GM19193 (cell line): Measurements from ENCODE around the gene KDM1A.

ENCODE experiments used
- POLR2A ChIP-seq: IDR thresholded peaks from 4 replicates; pipeline ENCODE4 v1.6.1; 2011; ENCODE audit not compliant: insufficient read depth, insufficient read length; ENCODE audit errors: extremely low read depth

Gene KDM1A

DNA sequence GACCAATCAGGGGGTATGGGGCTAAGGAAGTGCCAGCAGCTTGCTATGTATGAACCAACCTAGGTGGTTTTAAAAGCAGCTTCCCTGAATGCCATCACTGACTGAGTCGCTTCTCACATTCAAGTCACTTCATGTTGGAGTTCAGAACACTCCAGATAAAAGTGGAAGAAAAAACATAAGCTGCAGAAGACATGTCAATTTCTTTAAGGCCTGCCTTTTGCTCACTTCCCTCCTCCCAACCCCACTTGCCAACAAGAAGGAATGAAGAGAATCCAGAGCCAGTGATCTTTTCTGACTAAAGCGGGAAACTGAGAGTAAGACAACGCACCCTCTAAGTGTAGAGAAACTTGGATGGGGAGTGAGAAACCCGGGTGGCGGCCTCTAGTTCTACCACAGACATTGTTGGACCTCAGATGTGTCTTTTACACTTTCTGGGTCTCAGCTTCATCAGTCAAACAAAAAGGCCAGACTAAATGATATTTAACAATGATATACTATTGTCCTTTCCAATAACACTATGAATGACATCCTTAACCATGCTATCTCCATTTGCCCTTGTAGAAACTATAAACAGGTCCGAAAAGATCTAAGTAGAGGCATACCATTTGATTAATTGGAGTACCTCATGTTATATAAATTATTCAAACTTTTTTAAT is 95.3 kb downstream of the KDM1A start:
- no peak for TF ChIP-seq POLR2A

DNA sequence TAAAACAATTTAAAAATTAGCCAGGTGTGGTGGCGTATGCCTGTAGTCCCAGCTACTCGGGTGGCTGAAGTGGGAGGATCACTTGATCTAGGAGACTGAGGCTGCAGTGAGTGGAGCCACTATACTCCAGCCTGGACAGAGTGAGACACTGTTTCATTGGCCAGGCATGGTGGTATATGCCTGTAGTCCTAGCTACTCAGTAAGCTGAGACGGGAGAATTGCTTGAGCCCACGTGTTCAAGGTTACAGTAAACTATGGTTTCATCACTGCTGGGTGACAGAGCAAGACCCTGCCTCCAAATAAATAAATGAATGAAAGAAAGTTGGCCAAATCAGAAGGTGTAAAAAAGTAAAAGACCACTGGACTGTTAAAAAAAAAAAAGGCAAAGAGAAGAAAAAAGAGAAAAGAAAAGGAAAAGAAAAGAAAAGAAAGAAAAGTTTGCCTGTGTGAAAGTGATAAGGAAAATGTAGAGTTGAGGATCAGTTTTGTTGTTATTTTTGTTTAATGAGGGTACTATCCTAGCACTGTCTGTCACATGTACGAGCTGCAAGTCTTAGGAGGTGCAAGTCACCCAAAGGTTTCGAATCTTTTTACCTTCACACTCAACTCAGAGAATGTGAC is 97.1 kb downstream of the KDM1A start:
- no peak for TF ChIP-seq POLR2A

DNA sequence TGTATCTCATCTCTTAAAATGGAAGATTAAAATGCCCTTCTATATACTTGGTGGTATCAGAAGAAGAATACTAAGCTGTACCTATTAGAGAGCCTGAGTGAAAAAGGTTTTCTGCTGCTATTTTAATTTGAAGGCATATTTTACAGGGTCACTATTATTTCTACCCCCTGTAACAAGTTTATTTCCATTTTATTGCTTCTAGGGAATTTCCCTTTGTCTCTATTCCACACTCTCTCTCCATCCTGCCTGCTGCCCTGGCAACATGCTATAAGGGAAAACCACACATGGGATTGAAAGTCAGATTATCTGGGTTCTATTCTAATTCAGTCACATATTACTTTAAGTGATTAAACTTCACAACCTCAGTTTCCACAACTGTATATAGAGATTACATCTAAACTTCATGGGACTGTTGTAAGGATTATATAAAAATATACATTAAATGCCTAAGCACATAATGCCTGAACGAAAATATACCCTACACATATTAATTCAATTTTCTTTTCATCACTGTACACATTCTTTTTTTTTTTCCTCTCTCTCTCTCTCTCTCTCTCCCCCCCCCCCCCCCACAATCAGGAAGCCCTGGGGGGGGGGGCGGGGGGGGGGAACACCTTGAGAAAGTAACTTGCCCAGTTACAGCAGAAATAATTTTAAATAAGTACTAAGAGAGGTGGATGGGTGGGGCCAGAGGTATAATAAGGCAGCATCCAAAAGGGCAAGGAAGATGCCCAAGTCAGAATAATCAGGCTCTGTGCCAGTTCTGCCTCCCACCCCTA is 97.8 kb downstream of the KDM1A start:
- no peak for TF ChIP-seq POLR2A

DNA sequence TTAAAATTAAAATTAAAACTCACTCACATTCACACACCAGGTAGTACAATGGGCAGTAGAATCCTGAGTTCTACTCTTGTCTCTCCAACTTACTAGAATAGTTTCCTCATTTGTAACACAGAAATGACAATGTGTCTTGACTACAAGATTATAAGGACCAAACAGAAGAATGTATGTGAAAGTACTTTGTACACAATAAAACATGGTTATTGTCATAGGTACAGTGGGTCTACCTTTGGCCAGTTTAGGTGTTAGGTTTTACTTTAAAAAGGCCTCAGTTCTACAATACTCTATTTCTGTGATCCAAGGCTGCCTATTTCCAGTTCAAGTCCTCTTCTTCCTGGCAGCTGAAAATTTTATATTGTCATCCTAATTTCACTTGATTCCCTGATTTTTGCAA is 99.1 kb downstream of the KDM1A start:
- no peak for TF ChIP-seq POLR2A

DNA sequence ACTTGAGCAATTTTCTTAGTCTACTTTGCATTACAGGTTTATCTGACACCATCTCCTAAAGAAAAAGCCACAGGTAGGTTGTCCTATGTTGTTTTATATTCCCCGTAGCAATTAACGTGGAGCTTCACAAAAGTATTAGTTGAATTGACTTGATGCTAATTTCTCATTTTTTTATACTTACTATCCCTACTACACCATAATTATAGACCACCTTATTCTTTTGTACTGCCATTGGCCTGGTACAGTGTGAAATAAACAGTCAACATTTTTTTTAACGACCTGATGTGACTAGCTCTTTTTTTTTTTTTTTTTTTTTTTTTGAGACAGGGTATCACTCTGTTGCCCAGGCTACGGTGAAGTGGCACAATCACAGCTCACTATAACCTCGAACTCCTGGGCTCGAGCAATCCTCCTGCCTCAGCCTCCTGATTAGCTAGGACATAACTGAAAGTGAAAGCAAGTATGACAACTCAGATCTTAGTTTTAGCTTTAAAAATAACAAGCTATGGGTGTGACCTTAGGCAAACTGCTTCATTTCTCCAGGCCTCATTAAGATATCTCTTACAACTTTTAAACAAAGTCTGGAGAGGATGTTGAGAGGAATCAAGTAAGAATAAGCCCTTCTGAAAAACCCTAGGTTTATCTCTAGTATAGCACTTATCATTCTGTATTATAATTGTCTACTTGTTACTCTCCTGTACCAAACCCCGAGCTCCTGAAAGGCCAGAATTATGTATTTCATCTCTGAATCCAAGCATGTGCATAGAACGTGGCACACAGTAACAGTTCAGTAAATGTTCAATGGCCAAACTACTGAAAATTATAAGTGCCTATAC is 99.9 kb downstream of the KDM1A start:
- TF ChIP-seq POLR2A: no peak

DNA sequence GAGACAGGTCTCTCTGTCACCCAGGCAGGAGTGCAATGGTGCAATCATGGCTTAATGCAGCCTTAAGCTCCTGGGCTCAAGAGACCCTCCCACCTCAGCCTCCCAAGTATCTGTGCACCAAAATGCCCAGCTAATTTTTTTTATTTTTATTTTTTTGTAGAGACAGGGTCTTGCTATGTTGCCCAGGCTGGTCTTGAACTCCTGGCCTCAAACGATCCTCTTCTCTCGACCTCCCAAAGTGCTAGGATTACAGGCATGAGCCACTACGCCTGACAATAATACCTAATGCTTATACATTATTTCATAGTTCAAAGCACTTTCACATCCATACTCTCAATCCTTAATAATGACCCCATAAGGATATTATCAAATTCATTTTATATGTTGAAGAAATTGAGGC is 101.1 kb downstream of the KDM1A start:
- no peak for TF ChIP-seq POLR2A

DNA sequence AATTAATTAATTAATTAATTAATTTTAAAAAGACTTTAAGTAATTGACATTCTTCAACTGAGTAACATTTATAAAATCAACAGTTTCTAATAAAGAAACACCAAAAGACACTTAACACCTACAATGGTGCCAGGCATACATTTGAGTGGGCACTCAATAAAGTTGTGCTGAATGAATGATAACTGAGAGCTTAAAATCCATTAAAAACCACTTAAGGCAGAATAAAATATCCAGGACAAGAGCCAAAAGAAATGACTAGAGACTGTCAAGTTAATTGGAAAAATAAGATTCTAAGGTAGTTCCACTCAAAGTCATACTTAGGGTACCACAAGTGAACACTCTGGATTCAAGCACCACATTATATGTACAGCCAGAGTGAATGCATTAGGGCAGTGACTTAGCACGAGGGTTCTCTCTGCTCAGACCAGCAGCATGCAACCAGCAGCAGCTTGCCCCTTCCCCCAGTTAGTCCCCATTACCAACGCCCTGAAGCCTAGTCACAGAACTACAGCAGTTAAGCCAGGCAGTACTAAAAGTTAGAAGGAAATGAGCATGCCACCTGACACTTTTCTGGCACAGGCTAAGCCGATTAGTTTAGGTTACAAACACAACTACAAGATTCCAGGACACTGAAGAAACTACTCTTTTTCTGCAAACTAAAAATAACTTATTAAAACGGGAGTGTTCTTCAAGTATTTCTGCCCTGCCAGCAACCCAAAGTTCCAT is 102.9 kb downstream of the KDM1A start:
- no peak for TF ChIP-seq POLR2A

DNA sequence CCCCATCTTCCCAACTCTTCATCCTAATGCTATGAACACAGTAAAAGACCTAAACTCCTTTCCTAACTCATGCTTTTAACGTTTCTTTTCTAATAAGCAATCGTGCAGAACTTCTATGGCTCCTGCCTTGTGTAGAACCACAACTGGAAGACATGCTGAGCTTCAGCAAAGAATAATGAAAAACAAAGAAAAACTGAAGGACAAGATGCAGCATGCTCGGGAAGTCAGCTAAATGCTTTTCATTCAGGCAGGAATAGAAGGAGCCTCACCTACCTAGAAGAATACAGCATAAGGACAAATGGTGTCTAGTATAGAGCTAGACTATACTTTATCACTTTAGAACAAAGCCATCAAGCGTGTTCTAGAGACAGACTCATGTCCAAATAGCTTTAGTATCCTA is 103.5 kb downstream of the KDM1A start:
- TF ChIP-seq POLR2A: no peak

DNA sequence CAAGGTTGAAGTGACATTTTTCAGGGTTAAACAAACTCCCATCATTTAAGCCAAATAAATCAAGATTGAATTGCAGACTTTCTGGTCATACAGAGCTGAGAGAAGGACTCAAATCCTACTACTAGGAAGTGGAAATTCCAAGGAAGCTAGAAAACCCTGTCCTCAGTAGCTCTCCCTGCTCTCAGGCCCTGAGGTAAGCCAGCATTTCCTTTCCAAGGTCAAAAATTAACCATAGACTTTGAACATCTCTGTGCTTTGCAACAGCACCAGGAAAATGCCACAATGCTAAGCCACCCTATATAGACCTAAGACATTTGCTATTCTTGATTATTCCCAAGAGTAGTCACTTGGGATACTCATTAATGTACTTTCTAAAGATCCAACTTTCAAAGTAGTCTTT is 104.3 kb downstream of the KDM1A start:
- TF ChIP-seq POLR2A: no peak

DNA sequence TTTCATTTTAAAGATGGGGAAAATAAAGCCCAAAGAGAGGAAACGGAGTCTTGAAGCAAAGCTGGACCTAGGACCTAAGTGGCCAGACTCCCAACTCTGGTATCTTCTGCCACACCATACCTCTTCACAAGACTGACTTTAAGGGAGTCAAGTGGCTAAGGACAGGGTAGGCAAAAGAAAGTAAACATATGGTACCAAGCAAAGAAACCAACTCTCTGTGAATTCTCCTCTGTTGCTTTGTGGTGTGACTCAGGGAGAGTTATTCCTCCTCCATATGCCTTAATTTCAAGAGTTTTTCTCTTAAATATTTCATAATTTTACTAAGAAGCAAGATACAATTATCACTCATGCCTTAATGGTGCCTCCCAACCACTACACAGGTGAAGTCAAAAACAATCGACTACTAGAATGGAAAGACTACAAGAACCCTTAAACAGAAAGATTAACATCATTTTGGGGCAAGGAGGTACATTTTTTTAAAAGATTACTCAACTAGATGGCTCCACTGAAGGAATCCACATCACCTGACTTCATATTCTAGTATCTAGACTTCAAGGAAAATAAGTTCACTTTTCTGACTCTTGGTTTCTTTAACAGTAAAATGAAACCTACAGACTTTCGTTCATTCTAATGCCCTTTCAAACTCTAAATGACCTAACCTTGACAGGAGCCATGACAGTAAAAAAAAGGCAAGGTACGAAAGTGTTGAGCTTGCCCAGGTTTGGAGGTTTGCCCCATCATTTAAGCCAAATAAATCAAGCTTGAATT is 105.2 kb downstream of the KDM1A start:
- TF ChIP-seq POLR2A: no peak

DNA sequence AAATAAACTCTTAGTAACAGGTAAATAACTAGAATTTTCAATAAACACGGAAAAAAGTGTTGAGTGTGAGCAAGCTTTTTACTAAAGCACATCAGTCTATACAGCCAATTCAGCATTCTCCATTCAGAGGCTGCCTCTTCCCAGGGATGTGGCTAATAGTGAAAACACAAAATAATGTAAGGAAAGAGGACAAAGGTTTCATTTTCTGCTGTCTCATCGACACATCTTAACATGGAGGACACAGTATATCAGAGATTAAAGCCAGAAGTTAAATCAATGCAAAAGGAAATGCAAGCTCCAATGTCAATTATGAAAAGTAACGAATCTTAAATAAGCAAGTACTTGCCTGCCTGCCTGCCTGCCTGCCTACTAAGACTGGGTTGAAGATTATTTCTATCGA is 106.2 kb downstream of the KDM1A start:
- TF ChIP-seq POLR2A: no peak

DNA sequence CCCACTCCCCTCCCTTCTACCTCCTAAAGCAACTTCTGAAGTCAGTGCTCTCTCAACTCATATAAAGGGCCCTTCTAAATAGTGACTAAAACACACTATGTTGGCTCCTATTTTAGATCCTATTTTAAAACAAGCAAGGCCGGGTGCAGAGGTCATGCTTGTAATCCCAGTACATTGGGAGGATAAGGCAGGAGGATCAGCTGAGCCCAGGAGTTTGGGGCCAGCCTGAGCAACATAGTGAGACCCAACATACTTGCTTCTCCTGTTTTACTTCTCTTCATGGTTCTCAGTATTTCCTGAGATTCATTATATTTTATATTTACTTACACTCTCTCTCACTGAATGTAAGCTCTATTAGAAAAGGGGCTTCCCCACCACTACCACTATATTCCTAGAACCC is 106.9 kb downstream of the KDM1A start:
- no peak for TF ChIP-seq POLR2A

DNA sequence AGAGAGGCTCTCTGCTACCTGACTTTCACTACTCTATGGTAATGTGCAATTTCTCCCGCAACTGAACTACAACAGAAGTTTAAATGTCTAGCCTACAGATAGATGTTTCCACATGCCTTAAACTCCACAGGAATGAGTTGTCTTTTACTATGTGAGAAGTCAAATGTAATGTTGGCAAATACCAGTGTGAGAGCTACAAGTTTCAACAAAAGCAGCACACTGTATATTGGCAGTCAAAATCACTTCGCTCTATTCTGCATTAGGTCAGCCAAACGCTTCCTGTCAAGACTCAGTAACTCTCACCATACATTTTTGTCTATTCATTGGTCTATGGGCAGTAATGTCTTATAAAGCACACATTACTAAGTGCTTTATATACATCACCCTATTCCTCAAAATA is 107.5 kb downstream of the KDM1A start:
- TF ChIP-seq POLR2A: no peak

DNA sequence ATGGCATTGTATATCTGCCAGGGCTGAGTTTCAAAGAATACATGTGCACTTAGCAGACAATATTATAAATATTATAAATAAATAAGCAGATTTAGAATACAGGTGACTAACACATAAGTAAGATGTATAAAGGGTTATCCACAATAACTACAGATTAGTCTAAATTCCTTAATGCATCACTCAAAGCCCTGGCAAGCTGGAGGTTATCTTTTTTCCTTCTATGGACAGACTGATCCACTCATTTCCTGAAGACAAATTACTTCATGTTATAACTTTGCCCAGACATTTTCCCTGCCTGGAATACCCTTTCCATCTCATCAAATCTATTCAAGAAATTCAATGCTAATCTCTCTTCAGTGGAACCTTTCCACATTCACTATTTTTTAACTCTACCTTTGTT is 110.6 kb downstream of the KDM1A start:
- TF ChIP-seq POLR2A: no peak
